Epithelial cell of esophagus (primary cell): ENCODE measurements around the gene PIAS4.

Experiments used
- DNase-seq: peaks from one replicate; pipeline ENCODE4 v3.0.0; 2010; ENCODE audit warnings: low read depth
- H3K4me3 ChIP-seq: 2 replicates; pipeline ENCODE4 v1.5.1; 2011; ENCODE audit warnings: mild to moderate bottlenecking, low read length, control low read depth
- CTCF ChIP-seq: IDR thresholded peaks from 2 replicates; pipeline ENCODE4 v1.5.1; 2011; ENCODE audit warnings: low read depth, mild to moderate bottlenecking, low read length, control low read depth, inconsistent platforms; ENCODE audit not compliant: insufficient read depth; ENCODE audit errors: missing control alignments

PIAS4 gene, protein sequence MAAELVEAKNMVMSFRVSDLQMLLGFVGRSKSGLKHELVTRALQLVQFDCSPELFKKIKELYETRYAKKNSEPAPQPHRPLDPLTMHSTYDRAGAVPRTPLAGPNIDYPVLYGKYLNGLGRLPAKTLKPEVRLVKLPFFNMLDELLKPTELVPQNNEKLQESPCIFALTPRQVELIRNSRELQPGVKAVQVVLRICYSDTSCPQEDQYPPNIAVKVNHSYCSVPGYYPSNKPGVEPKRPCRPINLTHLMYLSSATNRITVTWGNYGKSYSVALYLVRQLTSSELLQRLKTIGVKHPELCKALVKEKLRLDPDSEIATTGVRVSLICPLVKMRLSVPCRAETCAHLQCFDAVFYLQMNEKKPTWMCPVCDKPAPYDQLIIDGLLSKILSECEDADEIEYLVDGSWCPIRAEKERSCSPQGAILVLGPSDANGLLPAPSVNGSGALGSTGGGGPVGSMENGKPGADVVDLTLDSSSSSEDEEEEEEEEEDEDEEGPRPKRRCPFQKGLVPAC

GRCh38 chr19:4007021-4007835, at the start of gene PIAS4:
Gene PIAS4, plus strand, starts transcription at chr19:4007736. Its CDS starts 25 bp downstream, at chr19:4007761.
- peak; percentile 96 for DNase-seq
- H3K4me3 ChIP-seq, result peak within 1 kb of the TSS; percentile 86
- TF ChIP-seq CTCF, result no peak

DNA sequence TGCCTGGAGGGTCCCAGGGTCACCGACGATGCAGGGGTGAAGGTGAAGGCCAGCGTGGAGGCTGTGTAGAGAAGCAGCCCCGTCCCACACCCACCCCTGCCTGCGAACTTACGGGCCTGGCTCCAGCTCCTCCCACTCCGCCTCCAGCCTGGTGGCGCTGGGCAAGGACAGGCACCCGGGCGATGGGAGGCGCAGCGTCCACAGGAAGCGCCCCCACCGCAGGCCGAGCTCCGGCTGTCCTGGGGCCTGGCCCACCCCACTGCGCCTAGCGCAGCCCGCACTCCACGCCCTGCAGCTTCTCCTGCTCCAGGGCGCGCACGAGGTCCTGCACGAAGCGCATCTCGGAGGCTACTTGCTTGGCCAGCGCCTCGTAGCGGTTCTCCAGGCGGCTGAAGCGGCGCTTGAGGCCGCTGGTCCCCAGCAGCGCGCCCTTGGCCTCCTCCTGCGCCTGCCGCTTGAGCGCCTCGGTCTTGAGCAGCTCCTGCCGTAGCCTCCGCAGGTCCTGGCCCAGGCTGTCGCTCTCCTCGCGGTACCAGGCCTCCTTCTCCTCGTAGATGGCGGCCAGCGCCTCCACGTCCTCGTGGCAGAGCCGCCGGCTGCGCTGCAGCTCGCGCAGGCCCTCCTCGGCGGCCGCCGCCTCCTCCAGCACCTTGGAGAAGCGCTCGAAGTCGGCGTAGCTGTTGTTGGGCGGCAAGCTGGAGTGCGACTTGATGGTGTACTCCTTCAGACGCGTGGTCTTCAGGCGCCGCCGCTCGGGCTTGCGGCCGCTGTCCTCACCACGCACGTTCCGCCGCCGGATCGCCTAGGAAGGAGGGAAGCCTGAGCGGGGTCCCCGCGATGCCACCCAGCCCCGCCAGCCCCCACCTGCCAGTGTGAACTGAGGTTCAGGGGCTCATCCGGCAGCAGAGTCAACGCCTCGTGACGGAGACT, 48.4 kb upstream of the PIAS4 start:
- DNase-seq, result no peak
- H3K4me3 ChIP-seq, result no peak overlapping the region
- no peak for TF ChIP-seq CTCF

GRCh38 chr19:3959766-3960131, 47.8 kb upstream of the PIAS4 start:
- no peak for DNase-seq
- no peak overlapping the region for H3K4me3 ChIP-seq
- no peak for TF ChIP-seq CTCF

- H3K4me3 ChIP-seq, result no peak overlapping the region
- no peak for DNase-seq
- TF ChIP-seq CTCF, result no peak
Observed at GRCh38 chr19:3961007-3961406, 46.5 kb upstream of the PIAS4 start.

- no peak for TF ChIP-seq CTCF
- H3K4me3 ChIP-seq, result no peak overlapping the region
- no peak for DNase-seq
Observed at GRCh38 chr19:3963458-3964255, 43.9 kb upstream of the PIAS4 start.
